Hindlimb muscle (tissue), 1 donor: ENCODE results near the gene DAB2. TPM values are rescaled to one million over a fixed set of nuclear protein-coding genes. Genes with fewer than 3 reads are reported as not detected.
"Not testable (repeated sequence)": the region's sequence is repeated elsewhere in the genome, so short reads cannot be mapped to it uniquely, and the experiment has no call there.

ENCODE experiments used
- DNase-seq: peaks from one replicate; pipeline ENCODE4 v3.0.0-alpha.2; 2013
- polyA plus RNA-seq: library from polyadenylated mRNA; unstranded; fragments of 120-200 nt; gene quantifications from one replicate; pipeline ENCODE4 v1.2.1, GENCODE V29; 2013; ENCODE audit not compliant: insufficient read length

Gene DAB2
- polyA plus RNA-seq, 1 donor = 110 TPM

GRCh38 chr5:39420482-39421145 is 4.2 kb downstream of the DAB2 start:
- DNase-seq = no peak

GRCh38 chr5:39419796-39420195 is 5.0 kb downstream of the DAB2 start:
- no peak for DNase-seq

GRCh38 chr5:39417979-39418378 is 6.8 kb downstream of the DAB2 start:
- DNase-seq = no peak

GRCh38 chr5:39415201-39415600 is 9.6 kb downstream of the DAB2 start:
- no peak for DNase-seq

GRCh38 chr5:39414426-39414825 is 10.4 kb downstream of the DAB2 start:
- no peak for DNase-seq

- no peak for DNase-seq
These were observed 11.0 kb downstream of the DAB2 start for GRCh38 chr5:39413771-39414170.

GRCh38 chr5:39412721-39413394 is 11.9 kb downstream of the DAB2 start:
- DNase-seq = no peak

GRCh38 chr5:39411985-39412384 is 12.8 kb downstream of the DAB2 start:
- no peak for DNase-seq

- DNase-seq = no peak
These were observed 13.7 kb downstream of the DAB2 start for GRCh38 chr5:39411061-39411460.

- no peak for DNase-seq
These were observed 15.7 kb downstream of the DAB2 start for GRCh38 chr5:39409033-39409432.

- DNase-seq = no peak
These were observed 19.5 kb downstream of the DAB2 start for GRCh38 chr5:39405083-39405843.

- not testable (repeated sequence) for DNase-seq
These were observed 21.0 kb downstream of the DAB2 start for GRCh38 chr5:39403761-39404160.

- DNase-seq = not testable (repeated sequence)
These were observed 22.6 kb downstream of the DAB2 start for GRCh38 chr5:39402140-39402539.

- DNase-seq = no peak
These were observed 23.8 kb downstream of the DAB2 start for GRCh38 chr5:39400713-39401578.

GRCh38 chr5:39399135-39400036 is 25.4 kb downstream of the DAB2 start:
- no peak for DNase-seq

- no peak for DNase-seq
These were observed 27.9 kb downstream of the DAB2 start for GRCh38 chr5:39396843-39397242.

- DNase-seq = no peak
These were observed 29.3 kb downstream of the DAB2 start for GRCh38 chr5:39395521-39395920.

GRCh38 chr5:39394946-39395345 is 29.8 kb downstream of the DAB2 start:
- DNase-seq = no peak

- no peak for DNase-seq
These were observed 33.8 kb downstream of the DAB2 start for GRCh38 chr5:39390945-39391344.

GRCh38 chr5:39387293-39387692 is 37.5 kb downstream of the DAB2 start:
- no peak for DNase-seq

- DNase-seq = no peak
These were observed 40.5 kb downstream of the DAB2 start for GRCh38 chr5:39384271-39384670.

- no peak for DNase-seq
These were observed 43.4 kb downstream of the DAB2 start for GRCh38 chr5:39381376-39381775.
